Smooth muscle cell (in vitro differentiated cells): ENCODE data around the gene SH3BP2. TPM values are rescaled to one million over a fixed set of nuclear protein-coding genes. Genes with fewer than 3 reads are reported as not detected.

Experiments
- DNase-seq: peaks from one replicate; lab custom pipeline; 2025; ENCODE audit not compliant: unreplicated experiment; lab: John Stamatoyannopoulos, UW
- H2AFZ ChIP-seq: fragments of 200-600 bp; sonication (generic); 2 replicates; pipeline ENCODE4 v1.6.0; 2016; ENCODE audit warnings: antibody characterized with exemption, low read depth, mild to moderate bottlenecking
- H3F3A ChIP-seq: fragments of 200-600 bp; sonication (generic); 2 replicates; pipeline ENCODE4 v1.6.0; 2017; ENCODE audit warnings: antibody characterized with exemption, low read depth
- H3K27ac ChIP-seq: fragments of 200-600 bp; sonication (generic); 2 replicates; pipeline ENCODE4 v1.5.1; 2016; ENCODE audit warnings: low read depth, mild to moderate bottlenecking
- H3K27me3 ChIP-seq: fragments of 200-600 bp; sonication (generic); 2 replicates; pipeline ENCODE4 v1.6.1; 2016; ENCODE audit warnings: low read depth, mild to moderate bottlenecking
- H3K36me3 ChIP-seq: fragments of 200-600 bp; sonication (generic); 2 replicates; pipeline ENCODE4 v1.5.1; 2016; ENCODE audit warnings: low read depth
- H3K4me1 ChIP-seq: fragments of 200-600 bp; sonication (generic); 2 replicates; pipeline ENCODE4 v1.5.1; 2016; ENCODE audit warnings: low read depth
- H3K4me2 ChIP-seq: fragments of 200-600 bp; sonication (generic); 2 replicates; pipeline ENCODE4 v1.6.0; 2016; ENCODE audit warnings: mild to moderate bottlenecking
- H3K4me3 ChIP-seq: fragments of 200-600 bp; sonication (generic); 2 replicates; pipeline ENCODE4 v1.5.1; 2016; ENCODE audit warnings: mild to moderate bottlenecking
- H3K79me2 ChIP-seq: fragments of 200-600 bp; sonication (generic); 2 replicates; pipeline ENCODE4 v1.6.0; 2016; ENCODE audit warnings: low read depth, mild to moderate bottlenecking
- H3K9ac ChIP-seq: fragments of 200-600 bp; sonication (generic); 2 replicates; pipeline ENCODE4 v1.6.0; 2016; ENCODE audit warnings: low read depth
- H3K9me3 ChIP-seq: fragments of 200-600 bp; sonication (generic); replicated peaks from 2 replicates; pipeline ENCODE4 v1.5.1; 2016; ENCODE audit warnings: low read depth
- H4K20me1 ChIP-seq: fragments of 200-600 bp; sonication (generic); 2 replicates; pipeline ENCODE4 v1.6.0; 2016; ENCODE audit warnings: low read depth
- WGBS: methylation state at CpG from one replicate; pipeline ENCODE4 v1.1.7; 2016; ENCODE audit warnings: low lambda C conversion rate; 5-methylcytosine and 5-hydroxymethylcytosine counted together
- polyA plus RNA-seq: library from polyadenylated mRNA; unstranded; fragments of >200 nt; fragmentation: Nextera tagmentation; extraction: Ambion mirVana; gene quantifications from 2 replicates; pipeline ENCODE4 v1.2.1, GENCODE V29; 2016
- total RNA-seq: library from RNA; depleted of rRNA; stranded (reverse); fragments of >200 nt; gene quantifications from 2 replicates; pipeline ENCODE4 v1.2.3, GENCODE V29; 2014
- TF ChIP-seq, protein P1 (sequence below): fragments of 200-600 bp; sonication (generic); IDR thresholded peaks from 2 replicates; pipeline ENCODE4 v1.5.1; 2017; ENCODE audit warnings: borderline replicate concordance, mild to moderate bottlenecking, antibody characterized with exemption; ENCODE audit not compliant: insufficient read depth, poor library complexity, severe bottlenecking

Gene SH3BP2
- total and polyA plus RNA-seq, 2 experiments from 2014 or later = 17.3 to 19.3 TPM

DNA sequence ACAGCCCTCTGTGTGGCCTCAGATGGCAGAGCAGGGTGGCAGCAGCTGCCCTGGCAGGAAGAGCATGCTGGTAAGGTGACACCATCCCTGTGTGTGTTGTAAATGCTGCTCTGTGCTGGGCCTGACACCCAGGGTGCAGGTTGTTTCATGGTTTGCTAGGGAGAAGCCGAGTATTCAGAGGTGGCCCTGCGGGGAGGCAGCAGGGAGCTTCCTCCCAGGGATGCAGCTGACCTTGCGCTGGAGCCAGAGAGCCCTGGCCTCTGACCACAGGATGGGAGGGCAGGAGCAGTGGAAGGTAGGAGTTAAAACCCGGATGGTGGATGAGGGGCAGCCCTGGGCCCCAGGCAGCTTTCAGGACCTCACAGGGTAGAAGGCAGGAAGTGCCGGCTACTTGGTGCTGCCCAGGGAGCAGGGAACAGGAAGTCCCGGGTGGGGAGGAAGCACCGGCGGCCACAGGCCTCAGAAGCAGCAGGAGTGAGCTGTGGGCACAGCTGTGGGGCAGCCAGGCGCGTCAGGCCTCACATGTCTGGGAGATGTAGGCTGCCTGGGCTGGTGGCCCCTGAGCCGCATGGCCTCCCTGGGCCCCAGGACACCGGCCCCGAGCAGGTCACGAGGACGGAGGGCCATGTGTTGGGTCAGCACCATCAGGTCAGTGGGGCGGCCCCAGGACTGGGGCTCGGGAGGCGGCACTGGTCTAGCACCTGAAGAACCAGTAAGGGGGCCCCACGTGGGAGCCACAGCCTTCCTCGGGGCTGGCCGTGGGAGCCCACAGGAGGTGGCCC lies 19.1 kb downstream of the SH3BP2 start:
- Histone ChIP-seq H3K4me2 (no peak overlapping the region), H3K9me3 (peaks cover 3% of the 10 kb centered on the region), H3K27ac (no peak overlapping the region), H2AFZ (no peak overlapping the region), H3K4me1 (no peaks in the 10 kb centered on the region), H3K27me3 (no peaks in the 10 kb centered on the region), H3K36me3 (no peaks in the 10 kb centered on the region), H3F3A (no peaks in the 10 kb centered on the region), H3K9ac (no peak overlapping the region), H3K79me2 (peaks cover 46% of the 10 kb centered on the region), H3K4me3 (no peak overlapping the region), H4K20me1 (peaks cover 68% of the 10 kb centered on the region)
- WGBS = 73% methylated on average over 20 of the region's 21 CpGs
- TF ChIP-seq, protein P1, sequence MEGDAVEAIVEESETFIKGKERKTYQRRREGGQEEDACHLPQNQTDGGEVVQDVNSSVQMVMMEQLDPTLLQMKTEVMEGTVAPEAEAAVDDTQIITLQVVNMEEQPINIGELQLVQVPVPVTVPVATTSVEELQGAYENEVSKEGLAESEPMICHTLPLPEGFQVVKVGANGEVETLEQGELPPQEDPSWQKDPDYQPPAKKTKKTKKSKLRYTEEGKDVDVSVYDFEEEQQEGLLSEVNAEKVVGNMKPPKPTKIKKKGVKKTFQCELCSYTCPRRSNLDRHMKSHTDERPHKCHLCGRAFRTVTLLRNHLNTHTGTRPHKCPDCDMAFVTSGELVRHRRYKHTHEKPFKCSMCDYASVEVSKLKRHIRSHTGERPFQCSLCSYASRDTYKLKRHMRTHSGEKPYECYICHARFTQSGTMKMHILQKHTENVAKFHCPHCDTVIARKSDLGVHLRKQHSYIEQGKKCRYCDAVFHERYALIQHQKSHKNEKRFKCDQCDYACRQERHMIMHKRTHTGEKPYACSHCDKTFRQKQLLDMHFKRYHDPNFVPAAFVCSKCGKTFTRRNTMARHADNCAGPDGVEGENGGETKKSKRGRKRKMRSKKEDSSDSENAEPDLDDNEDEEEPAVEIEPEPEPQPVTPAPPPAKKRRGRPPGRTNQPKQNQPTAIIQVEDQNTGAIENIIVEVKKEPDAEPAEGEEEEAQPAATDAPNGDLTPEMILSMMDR = no peak
- DNase-seq = no peak

DNA sequence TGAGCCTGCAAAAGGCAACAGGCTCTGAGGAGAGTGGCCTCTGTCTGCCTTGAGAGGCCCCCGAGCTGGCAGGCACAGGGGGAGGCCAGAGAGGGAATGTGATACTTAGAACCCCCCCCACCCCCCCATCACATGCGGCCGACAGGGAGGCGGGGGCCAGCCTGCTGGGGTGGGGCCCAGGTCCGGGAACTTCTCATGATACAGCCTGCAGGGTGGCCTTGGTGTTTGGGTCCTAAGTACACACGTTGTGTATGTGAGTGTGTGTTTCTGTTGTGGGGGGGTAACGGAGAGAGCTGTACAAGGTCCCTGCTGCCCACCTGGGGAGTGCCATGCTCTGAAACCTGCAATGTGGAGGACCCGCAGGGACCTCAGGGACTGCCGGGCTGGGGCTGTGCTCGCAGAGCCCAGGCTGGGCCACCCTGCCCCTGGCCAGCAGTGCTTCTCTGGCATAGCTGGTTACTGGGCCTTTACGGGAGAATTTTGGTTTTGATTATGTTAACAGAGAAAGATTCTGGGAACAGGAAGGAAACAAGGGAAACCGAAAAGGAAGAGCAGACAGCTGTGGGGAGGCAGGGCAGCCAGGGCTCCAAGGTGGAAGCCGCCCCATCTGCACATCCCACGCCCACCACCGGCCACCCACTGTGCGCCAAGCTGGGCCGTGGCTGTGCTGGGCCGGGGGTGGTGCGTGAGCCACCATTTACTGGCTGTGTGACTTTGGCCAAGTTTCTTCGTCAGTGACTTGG lies 19.9 kb downstream of the SH3BP2 start:
- H3K27me3 ChIP-seq = no peaks in the 10 kb centered on the region
- no peak overlapping the region for H3K9ac ChIP-seq
- H3K4me1 ChIP-seq = peaks cover 3% of the 10 kb centered on the region
- TF ChIP-seq, protein P1 = no peak
- 76% methylated on average over 18 of the region's 20 CpGs for WGBS
- no peaks in the 10 kb centered on the region for H3F3A ChIP-seq
- H3K79me2 ChIP-seq = peaks cover 50% of the 10 kb centered on the region
- DNase-seq = no peak
- H3K9me3 ChIP-seq = peaks cover 3% of the 10 kb centered on the region
- H3K27ac ChIP-seq = no peak overlapping the region
- H4K20me1 ChIP-seq = peaks cover 68% of the 10 kb centered on the region
- no peak overlapping the region for H3K4me2 ChIP-seq
- H2AFZ ChIP-seq = no peak overlapping the region
- H3K4me3 ChIP-seq = no peak overlapping the region
- H3K36me3 ChIP-seq = no peaks in the 10 kb centered on the region

DNA sequence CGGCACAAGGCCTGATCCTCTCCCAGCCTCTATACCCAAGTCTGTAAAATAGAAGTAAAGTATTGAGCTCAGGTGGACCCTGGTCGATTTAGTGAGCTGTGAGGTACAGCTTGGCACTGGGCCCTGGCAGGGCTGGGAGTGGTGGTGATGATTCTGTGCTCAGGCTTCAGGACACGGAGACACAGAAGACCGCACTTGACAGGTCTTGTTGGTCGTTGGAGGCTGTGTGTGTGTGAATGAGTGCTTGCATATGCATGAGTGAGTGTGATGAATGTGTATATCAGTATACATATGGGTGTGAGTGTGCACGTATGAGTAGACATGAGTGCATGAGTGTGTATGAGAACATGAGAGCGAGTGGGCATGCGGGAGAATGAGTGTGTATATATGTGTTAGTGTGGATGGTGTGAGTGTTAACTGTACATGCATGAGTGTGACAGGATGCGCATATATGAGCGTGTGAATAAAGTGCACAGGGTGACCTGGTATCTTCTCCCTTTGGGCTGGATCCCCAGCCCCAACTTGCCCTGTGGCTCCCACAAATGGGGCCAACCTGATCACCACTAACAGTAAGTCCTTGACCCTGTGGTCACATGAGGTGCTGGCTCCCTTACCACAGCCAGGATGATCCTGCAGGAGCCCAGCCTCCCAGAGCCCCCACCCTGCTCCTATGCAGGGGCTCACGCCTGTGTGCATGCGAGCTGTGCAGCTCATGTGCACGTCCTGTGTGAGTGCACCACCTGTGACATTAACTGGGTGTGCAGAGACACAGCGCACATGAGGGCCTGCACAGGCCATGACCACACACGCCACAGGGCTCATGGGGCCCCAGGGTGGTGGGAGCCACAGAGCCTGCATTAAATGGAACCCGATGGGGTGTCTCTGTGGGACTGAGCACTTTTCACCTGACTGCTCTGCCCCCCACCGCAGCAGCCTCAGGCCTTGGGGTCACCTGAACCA lies 20.8 kb downstream of the SH3BP2 start:
- Histone ChIP-seq H4K20me1 (peaks cover 64% of the 10 kb centered on the region), H3K36me3 (no peaks in the 10 kb centered on the region), H3K9ac (no peak overlapping the region), H3K4me2 (no peak overlapping the region), H3K27me3 (no peaks in the 10 kb centered on the region), H3K4me3 (no peak overlapping the region), H3K9me3 (peaks cover 3% of the 10 kb centered on the region), H3K27ac (no peak overlapping the region), H3F3A (no peaks in the 10 kb centered on the region), H3K79me2 (peaks cover 49% of the 10 kb centered on the region), H3K4me1 (peaks cover 4% of the 10 kb centered on the region), H2AFZ (no peak overlapping the region)
- WGBS = 94% methylated on average over 17 of the region's 17 CpGs
- DNase-seq = no peak
- TF ChIP-seq, protein P1 = no peak
